Stimulated activated CD8-positive, alpha-beta memory T cell treated with anti-CD3 and anti-CD28 coated beads, Interleukin-2, amount 100 ng/mL, for 1 hour (primary cell): ENCODE data around the gene LCN6.
A peak's percentile ranks its signal among the peaks of the same experiment; 100 is the strongest.
"Not testable (repeated sequence)": the region's sequence is repeated elsewhere in the genome, so short reads cannot be mapped to it uniquely, and the experiment has no call there.

Experiments used
- DNase-seq, 2 donors: peaks; one replicate each; pipeline ENCODE4 v3.0.0-alpha.2; 2020; ENCODE audit warnings: low read depth in 2 of 2

Gene LCN6

DNA sequence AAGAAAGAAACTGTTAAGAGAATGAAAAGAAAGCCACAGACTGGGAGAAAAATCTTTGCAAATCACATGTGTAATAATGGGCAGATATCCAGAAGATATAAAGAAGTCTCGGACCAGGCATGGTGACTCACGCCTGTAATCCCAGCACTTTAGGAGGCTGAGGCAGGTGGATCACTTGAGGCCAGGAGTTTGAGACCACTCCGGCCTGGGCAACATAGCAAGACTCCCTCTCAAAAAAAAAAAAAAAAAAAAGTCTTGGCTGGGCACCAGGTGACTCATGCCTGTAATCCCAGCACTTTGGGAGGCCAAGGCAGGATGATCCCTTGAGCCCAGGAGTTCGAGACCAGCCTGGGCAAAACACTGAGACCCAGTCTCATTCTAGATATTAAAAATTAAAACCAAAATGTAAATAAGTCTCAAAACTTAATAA lies 37.1 kb downstream of the LCN6 start:
- DNase-seq: not testable (repeated sequence)

DNA sequence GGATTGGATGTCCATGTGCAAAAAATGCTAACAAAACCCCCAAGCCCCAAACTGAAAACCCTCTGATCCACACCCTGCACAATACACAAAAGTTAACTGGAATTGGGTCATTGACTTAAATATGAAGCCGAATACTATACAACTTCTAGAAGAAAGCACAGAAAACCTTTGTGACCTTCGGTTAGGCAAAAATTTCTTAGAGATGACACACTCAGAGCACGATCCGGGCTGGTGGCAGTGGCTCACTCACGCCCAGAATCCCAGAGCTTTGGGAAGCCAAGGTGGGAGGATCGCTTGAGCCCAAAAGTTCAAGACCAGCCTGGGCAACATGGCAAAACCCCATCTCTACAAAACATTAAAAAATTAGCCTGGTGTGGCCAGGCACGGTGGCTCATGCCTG lies 37.8 kb downstream of the LCN6 start:
- no peak for DNase-seq

DNA sequence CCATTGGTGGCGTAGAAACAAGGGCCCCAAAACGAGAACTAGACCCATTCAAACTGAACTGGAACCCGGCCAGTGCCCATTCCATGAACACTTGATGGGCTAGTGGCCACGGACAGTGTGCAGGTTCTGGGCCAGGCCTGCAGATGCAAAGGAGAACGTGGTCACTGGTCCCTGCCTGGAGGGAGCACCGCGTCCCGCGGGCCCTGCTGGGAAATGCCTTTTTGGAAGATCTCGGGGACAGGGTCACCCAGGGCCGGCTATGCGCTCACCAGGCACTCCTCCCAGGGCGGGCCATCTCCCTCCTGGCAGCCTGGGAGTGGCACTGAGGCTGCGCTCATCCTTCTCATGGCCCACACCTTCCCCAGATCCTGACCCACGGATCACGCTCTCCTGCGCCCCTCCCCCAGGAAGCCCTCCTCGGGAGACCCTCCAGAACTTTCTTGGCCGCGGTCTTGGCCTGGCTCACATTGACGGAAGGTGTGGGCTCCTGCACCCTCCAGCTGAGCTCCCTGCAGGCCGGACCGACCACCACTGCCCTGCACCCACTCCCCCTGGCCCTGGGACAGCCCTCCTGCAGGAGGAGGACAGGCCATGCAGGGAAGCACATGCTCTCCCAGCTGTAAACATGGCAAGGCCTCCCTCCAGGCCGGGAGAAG lies 38.7 kb downstream of the LCN6 start:
- DNase-seq: no peak

DNA sequence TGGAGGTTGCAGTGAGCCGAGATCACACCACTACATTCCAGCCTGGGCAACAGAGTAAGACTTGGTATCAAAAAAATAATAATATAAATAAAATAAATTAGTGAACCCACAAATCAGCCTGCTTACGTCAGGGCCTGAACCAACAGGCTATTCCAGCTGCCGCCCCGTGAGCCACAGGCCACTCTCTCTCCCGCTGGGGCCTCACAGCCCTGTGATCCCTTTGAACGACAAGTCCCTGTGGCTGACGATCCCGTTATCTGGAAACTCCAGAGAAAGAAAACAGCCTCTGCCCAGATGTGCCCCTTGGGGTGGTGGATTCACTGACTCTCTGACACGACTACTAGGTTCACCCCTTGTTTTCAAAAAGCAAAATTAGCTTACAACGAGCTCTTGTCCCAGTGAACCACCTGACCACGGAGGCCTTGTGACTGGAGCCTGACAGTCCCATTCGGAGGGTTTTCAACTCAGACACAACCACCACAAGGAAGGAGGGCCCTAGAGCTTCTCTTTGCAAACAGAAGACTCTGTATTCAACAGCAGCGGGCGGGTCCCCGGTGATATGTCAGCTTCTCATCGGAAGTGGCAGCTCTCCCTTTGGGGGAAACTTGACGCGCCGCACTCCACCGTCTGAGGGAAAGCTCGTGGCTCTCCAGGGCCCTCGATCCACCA lies 40.3 kb downstream of the LCN6 start:
- DNase-seq: no peak

DNA sequence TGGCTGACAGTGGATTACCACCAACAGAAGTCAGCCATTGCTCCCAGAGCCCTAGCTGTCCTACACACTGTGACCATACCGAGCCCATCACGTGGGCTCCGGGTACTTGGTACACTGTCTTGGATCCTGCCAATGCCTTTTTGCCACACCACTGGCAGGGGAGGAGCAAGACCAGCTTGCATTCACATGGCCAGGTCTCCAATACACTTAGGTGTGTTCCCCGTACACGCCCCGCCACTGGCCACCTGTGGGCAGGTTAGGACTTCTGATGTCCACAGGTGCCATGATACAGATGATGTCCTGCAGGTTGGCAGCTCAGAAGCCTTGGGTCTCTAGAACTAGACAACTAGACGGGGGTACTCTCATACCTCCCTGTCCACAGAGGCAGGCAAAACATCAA lies 41.3 kb downstream of the LCN6 start:
- no peak for DNase-seq

DNA sequence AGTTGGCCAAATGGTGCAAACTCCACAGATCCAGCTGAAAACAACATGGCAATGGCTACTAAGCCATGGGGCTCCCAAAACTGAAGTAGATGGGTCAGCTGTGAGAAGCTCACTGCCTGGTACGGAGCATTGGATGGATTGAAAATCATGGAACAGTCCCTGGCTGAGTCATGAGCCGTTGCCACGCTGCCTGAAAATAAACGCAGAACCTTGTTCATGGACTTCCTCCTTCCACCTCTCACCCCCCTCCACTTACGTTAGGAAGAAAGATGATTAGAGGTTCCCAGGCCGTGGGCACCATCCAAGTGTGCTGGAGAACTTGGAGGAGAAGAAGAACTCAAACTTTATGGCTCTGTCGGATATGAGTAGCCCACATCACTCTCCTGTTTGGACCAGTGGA lies 42.8 kb downstream of the LCN6 start:
- no peak for DNase-seq

DNA sequence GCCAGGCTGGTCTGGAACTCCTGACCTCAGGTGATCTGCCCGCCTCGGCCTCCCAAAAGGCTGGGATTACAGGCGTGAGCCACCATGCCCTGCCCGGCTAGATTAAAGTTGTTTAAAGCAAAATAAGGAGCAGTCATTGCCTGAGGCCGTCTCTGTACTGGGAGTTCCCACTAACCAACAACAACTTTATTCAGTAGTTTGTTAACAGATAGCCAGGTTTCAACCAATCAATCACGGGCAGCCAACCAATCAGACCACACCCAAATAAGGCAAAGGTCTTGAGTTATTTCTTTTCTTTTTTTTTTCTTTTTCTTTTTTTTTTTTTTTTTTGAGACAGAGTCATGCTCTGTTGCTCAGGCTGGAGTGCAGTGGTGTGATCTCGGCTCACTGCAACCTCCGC lies 43.6 kb downstream of the LCN6 start:
- not testable (repeated sequence) for DNase-seq

DNA sequence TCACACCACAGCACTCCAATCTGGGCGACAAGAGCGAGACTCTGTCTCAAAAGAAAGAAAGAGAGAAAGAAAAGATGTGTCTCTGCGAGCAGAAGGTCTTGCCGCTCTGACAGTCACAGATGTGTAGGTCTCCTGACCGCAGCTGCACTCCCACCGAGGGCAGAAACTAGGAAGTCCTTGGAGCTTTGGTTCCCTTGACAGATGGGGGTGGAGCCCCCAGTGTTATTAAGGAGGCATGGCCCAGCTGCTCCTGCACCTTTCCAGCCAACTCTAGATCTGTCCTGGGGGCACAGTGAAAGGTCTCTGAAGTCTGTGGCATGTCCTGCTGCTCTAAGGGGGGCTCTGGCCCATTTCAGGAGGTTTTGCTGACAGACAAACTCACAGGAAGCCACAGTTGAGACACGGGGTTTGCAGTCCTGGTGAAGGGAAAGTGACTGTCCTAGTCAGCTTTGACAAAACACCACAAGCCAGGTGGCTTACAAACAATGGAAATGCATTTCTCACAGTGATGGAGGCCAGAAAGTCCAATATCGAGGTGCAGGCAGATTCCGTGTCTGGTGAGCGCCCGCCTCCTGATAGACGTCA lies 45.0 kb downstream of the LCN6 start:
- DNase-seq: no peak

DNA sequence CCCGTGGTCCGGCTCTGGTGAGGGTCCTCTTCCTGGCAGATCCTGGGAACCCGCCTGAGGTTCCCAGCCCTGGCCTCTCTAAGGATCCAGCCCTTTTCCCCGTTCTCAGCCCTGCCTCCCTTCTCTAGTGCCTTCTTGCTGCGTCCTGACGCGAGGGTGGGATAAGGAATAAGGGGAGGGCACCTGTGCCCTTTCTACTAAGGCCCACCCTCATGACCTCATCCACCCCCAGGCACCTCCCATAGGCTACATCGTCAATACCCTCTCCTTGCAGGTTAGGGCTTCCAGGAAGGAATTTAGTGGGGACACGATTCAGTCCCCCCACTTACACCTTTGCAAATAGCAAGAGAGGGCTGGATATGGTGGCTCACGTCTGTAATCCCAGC lies 46.7 kb downstream of the LCN6 start:
- DNase-seq: no peak

DNA sequence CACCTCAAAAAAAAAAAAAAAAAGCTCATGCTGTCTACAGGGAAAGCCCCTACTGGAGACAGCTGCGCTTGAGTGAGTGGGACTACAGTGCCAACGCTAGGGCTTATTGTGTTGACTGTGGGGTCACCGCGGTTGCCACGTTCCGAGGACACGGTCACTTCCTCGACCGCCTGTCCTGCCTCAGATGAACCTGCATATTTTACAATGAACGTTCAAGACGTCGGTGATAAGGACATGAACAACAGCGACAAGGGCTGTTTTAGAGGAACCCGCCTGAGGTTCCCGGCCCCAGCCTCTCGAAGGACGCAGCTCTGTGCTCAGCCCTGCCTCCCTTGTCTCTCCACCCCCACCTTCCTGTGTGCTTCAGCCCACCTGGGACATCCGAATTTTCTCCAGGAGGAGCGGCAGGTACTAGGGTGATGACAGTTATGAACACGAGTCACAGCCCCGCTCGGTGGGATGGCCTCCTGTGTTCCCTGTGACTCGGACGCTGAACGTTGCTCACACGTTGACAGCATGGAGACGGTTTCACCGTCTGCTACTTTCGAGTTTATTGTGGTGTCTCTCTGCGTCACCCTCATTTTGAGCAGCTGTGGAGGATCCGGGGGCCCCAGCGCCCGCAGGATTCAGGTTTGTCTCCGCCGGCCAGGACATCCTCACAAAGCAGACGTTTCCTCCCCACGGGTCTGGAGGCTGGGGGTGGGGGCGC lies 47.2 kb downstream of the LCN6 start:
- DNase-seq: peak in 1 of 2 donors; percentile 12

DNA sequence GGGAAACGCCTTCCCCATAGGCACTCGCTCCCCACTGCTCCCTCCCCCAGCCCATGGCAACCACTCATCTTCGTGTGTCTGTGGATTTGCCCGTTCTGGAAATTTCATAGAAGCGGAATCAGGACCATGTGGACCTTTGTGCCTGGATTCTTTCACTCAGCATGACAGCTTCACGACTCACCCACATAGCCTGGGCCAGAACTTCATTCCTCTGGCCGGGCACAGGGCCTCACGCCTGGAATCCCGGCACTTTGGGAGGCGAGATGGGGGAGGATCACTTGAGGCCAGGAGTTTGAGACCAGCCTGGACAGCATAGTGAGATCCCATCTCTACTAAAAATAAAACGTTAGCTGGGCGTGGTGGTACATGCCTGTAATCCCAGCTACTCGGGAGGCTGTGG lies 48.0 kb downstream of the LCN6 start:
- DNase-seq: no peak

DNA sequence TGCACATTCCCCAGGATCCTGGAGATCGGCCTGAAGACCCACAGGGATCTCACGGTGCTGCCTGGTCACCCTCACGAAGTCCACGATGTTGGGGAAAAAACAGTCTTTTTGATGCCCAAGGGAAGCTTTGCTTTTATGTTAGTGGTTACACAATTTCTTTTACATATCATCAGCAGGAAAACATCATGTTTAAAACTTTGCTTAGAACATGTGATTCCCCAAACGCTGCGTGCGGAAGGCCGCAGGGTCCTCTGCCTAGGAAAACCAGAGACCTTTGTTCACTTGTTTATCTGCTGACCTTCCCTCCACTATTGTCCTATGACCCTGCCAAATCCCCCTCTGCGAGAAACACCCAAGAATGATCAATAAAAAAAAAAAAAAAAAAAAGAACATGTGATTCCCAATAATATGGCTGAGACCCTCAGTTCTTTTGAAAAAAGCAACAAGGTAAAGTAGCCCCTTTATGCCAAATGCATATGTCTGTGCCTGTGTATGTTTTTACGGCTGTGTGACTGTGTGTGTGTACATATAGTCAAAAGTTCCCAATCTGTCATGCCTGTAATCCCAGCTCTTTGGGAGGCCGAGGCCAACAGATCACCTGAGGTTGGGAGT lies 49.6 kb downstream of the LCN6 start:
- no peak for DNase-seq

DNA sequence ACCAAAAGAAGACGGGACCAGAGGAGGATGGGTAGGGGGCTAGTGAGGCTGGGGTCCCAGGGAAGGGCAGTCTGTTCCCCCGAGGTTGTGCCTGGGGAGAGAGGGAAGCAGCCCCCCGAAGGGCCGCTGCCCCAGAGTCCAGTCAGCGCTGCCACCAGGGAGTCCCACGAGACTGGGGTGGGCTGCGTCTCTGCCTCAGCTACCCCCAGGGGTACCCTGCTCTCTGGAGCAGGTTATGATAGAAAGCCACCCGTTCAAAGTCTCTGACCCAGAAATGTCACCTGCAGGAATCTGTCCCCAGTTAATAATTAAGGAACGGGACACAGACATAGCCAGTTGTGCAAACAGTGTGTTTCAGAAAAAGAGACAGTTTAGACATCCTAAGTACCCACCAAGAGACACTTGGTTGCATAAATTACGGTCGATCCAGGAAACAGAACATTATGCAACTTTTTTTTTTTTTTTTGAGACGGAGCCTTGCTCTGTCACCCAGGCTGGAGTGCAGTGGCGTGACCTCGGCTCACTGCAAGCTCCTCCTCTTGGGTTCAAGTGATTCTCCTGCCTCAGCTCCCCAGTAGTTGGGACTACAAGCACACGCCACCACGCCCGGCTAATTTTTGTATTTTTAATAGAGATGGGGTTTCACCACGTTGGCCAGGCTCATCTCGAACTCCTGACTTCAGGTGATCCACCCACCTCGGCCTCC lies 50.4 kb downstream of the LCN6 start:
- no peak for DNase-seq

DNA sequence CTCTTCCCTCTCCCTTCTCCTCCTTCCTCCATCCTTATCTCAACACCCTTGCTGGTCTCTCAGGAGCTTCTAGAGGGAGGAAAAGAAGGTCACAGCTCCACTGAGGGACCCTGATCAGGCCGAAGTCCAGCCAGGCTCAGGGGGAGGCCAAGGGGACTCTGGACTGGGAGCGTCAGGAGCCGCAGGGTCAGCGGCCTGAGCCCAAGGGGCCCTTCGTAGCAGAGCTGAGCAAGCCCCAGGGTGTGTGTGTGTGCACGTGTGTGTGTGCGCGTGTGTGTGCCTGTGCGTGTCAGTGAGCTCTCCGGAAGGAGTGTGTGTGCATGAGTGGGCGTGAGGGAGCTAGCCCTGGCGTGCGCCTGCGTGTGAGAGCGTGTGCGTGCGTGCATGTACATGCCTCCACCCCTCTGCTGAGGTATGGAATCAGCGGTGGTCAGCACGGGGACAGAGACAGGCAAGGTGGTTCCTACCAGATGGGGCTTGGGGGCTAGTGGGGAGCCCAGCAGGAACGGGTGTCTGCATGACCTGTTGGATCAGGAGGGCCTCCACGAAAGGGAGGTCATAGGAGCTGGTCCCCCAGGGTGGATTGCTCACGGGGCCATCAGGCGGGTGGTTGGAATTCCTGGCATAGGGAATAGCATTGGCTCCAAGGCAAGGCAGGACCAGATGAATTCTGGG lies 51.0 kb downstream of the LCN6 start:
- DNase-seq: no peak

DNA sequence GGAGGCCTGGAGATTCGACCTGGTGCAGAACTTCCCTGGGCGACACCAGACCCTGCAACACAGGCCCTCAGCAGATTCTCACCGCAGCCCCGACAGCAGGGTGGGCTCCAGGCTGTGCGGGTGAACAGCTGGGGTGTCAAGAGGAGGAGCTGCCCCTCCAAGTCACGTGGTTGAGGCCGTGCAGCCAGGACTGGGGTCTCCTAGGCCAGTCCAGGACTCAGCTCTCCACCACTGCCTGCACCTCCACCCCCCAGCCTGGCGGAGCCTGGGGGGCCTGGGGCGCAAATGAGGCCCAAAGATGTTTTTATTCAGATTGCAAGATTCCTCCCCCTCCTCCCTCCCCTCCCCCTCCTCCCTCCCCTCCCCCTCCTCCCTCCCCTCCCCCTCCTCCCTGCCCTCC lies 51.8 kb downstream of the LCN6 start:
- DNase-seq: no peak

DNA sequence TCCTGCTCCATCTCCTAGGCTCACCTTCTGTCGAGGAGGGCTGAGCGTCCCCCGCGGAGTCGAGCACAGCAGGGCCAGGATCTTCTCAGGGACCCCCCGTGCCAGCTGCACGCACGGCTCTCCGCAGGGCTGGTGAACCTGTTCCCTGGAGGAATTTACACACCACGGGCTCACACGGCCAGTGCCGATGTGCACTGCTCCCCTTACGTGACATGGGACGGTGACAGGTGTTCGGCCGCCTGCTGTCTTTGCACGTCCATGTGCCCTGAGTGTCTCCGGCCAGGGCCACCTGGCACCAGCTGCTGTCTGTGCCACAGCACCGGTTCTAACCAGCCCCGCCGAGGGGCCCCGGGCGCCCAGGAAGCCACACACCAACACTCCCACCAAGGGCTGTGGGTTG lies 52.4 kb downstream of the LCN6 start:
- no peak for DNase-seq

DNA sequence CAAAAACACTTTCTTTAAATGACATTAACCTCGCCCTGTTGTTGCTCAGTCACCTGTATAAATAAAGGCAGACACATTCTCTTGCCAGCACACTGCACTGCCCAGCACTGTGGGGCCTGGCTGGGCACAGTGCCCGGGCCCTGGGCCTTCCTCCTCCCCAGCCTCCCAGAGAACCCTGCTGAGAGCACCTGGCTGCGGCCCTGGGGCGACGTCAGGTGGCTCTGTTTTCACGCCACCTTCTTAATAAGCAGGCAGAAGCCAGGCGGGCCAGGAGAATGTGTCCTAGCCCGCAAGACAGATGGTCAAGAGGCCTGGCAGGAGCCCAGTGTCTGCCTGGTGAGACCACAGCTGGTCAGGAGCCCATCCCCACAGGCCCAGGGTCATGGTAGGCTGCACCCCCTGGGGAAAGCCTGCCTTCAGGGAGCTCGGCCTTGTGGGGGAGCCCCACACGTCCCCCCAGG lies 52.9 kb downstream of the LCN6 start:
- no peak for DNase-seq

DNA sequence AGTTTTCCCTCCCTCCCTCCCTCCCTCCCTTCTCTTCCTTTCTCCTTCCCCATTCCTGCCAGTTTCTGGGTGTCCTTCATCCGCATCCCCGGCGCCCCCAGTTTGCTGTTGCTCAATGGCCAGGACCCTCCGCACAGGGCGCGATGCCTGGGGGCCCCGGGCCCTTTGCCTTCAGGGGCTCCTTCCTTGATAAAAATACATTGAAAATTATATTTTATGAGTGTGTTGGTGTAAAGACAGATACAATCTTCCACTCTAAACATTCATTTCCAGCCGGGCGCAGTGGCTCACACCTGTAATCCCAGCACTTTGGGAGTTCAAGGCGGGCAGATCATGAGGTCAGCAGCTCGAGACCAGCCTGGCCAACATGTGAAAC lies 53.5 kb downstream of the LCN6 start:
- DNase-seq: no peak

DNA sequence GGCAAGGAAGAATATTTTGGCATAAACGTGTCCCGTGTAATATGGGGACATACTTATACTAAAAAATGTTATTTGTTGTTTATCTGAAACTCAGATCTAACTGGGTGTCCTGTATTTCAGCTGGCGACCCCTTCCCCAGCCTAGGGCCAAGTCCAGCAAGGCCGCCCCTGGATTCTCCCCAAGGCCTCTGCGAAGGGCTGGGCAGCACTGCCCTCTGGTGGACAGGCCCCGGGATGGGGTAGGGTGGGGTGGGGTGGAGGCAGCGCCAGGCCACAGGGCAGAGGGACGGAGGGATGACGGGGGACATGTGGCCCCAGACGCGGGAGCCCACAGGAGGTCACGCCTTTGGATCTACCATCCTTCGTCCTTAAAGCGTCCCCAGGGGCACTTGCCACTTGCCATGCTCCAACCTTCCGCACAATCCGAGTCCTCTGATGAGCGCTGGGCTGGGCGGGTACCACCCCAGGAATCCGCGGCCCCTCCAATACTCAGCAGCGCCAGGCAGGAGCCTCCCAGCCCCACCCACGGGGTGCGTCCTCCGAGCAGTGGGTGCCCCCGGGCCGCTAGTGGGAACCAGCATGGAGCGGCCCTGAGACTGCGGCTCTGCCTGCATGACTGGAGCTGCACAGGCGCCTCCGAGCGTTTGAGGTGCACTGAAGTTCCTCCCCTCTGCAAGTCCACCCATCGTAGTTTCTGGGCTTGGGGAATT lies 54.0 kb downstream of the LCN6 start:
- DNase-seq: no peak
